SH-SY5Y (cell line): ENCODE results near the gene BCKDHB.

Experiments
- GATA2 ChIP-seq: IDR thresholded peaks from 2 replicates; pipeline ENCODE4 v1.6.1; 2011; ENCODE audit warnings: mild to moderate bottlenecking, low read depth, low read length
- GATA3 ChIP-seq: IDR thresholded peaks from 2 replicates; pipeline ENCODE4 v1.6.1; 2011; ENCODE audit warnings: low read depth, mild to moderate bottlenecking, low read length, moderate library complexity

GRCh38 chr6:80250391-80250997 lies 144.0 kb downstream of the BCKDHB start:
- TF ChIP-seq GATA3, result no peak
- no peak for TF ChIP-seq GATA2
